ENCODE data around the gene MCM7.
"Not testable (repeated sequence)": the region's sequence is repeated elsewhere in the genome, so short reads cannot be mapped to it uniquely, and the experiment has no call there.

The MCM7 gene

DNA sequence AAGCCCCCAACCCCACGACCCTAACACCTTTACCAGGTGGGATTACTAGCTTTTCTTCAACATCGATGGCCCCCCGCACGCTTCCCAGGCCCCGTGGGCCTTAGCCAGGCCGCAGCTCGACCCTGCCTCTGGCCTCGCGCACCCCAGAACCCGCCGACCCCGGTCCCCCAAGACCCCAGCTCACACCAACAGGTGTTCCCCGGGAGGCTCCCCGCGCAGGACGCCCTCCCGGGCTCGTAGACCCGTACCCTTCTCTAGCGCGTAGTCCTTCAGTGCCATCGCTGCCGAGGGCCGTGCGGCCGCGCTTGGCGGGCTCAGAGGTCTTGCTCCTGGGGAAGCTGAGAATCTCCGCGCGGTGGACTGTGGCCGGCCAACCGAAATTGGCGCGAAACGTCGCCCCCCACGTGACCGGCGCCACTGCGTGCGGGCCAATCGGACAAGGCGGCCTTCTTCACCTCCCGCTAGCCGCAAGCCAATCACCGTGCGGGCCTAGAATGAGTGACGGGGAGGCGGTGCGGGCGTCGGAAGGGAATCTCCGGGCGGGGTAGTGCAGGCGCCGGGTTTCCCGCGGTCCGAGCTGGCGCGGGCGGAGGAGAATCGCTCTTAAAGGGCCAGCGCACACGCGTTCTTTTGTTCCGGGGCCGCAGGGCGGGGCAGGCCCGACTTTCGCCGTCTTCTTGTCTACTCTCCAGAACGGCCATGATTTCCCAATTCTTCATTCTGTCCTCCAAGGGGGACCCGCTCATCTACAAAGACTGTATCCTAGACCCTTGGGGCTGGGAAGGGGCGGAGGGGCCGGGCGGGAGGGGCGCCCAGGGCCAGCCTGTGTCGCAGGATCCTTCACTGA is at the start of gene MCM7, which contains the start of gene AP4M1:
Gene MCM7 (minus strand): TSS at position 382 of the 847 bp plus-strand sequence. CDS start 103 bp downstream, at position 279.
Gene AP4M1 (plus strand): TSS at position 628 of the 847 bp plus-strand sequence. CDS start 72 bp downstream, at position 700.
- peak; percentile 99 for DNase-seq (ENCODE audit: low read depth in 2 of 2)

DNA sequence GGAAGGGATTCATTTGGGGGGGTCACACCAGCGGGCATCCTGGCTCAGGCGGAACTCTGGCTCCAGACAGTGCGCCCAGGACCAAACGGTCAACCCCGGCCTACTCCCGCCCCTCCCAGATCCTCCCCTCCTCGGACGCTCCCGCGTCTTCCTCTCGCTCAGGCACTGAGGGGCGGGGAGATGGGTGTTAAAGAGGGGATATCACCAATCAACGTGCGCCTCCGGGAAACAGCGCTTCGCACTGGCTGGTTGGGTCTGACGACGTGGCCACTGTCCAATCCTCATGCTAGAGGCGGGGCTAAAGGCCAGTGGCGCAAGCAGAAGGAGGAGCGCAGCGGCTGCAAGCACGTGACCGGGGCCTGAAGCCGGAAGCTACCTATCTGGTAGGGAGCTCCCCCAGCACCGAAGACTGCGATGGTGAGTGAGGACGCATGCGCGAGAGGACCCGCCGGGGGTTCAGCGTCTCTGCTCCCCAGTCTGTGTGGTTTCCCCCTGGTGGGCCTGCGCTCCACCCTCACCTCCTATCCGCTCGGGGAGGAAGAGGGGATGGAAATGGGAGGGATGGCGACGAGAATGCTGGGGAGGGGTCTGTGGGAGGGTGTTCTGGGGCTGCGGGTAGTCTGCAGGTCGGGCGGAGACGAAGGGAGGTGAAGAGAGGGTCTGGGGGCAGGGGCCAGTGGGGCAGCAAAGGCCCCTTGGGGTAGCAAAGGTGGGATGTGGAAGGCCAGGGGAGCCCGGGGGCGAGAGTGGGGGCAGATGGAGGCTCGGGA is 47.5 kb upstream of the MCM7 start, which contains the start of gene LAMTOR4:
Gene LAMTOR4 (plus strand): TSS at position 360 of the 770 bp plus-strand sequence. CDS start 55 bp downstream, at position 415.
- DNase-seq (ENCODE audit: low read depth in 2 of 2), result peak; percentile 96 to 97

DNA sequence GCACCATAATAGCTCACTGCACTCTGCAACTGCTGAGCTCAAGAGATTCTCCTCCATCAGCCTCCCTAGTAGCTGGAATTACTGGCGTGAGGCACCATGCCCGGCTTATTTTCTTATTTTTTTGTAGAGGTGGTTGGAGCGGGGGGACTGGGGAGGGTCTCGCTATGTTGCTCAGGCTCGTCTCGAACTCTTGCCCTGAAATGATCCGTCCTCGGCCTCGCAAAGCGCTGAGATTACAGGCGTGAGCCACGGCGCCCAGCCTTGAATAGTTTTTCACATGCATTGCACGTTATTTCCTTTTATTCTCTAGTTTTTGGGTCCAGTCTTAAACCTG is 47.0 kb upstream of the MCM7 start:
- DNase-seq (ENCODE audit: low read depth in 2 of 2), result no peak

DNA sequence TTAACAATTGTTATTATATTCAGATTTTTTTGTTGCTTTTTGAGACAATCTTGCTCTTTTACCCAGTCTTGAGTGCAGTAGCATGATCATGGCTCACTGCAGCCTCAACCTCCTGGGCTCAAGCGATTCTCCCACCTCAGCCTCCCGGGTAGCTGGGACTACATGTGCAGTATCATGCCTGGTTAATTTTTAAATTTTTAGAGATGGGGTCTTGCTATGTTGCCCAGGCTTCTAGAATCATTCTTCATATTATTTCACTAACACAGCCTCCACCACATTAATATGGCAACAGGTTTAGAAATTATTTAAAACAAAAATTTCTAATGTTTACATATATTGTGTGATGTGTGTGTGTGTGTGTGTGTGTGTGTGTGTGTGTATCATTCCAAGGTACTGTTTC is 46.1 kb upstream of the MCM7 start:
- no peak for DNase-seq (ENCODE audit: low read depth in 2 of 2)

DNA sequence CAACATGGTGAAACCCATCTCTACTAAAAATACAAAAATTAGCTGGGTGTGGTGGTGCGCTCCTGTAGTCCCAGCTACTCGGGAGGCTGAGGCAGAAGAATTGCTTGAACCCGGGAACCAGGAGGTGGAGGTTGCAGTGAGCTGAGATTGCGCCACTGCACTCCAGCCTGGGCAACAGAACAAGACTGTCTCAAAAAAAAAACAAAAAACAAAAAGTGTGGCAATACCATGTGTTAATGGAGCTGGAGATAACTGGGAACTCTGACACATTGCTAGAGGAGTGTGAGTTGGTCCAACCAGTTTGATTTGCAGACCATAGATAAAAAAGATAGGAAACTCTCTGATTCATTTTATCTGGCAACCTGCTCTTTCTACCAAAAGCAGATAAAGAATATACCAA is 45.2 kb upstream of the MCM7 start:
- DNase-seq (ENCODE audit: low read depth in 2 of 2), result not testable (repeated sequence)

DNA sequence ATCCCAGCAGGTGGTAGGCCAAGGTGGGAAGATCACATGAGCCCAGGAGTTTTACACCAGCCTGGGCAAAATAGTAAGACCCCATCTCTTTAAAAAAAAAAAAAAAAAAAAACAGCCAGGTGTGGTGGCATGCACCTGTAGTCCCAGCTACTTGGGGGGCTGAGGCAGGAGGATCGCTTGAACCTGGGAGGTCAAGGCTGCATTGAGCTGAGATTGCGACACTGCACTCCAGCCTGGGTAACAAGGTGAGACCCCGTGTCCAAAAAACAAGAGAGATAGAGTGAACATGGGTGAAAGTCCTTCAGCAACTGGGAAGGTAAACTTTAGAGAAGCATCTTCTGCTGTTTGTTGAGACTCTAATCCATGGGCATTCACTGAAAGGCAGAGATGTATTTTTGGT is 41.3 kb upstream of the MCM7 start:
- no peak for DNase-seq (ENCODE audit: low read depth in 2 of 2)

DNA sequence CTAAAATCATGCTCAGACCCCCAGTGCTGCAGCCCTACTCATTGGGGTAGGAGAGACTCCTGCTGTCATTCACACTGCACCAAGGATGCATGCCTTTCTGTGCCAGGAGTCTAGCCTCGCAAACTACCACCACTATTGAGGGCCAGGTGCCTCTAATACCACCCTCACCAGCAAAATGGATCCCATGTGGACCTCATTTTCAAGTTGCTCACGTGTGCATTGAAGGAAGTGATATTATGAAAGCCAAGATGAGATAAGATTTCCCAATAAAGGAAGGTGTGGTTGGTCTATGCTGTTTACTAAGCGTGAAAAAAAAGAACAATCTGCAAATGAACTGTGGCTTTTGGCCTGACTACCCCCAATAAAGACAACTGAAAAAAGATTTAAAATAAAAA is 40.4 kb upstream of the MCM7 start:
- DNase-seq (ENCODE audit: low read depth in 2 of 2), result no peak

DNA sequence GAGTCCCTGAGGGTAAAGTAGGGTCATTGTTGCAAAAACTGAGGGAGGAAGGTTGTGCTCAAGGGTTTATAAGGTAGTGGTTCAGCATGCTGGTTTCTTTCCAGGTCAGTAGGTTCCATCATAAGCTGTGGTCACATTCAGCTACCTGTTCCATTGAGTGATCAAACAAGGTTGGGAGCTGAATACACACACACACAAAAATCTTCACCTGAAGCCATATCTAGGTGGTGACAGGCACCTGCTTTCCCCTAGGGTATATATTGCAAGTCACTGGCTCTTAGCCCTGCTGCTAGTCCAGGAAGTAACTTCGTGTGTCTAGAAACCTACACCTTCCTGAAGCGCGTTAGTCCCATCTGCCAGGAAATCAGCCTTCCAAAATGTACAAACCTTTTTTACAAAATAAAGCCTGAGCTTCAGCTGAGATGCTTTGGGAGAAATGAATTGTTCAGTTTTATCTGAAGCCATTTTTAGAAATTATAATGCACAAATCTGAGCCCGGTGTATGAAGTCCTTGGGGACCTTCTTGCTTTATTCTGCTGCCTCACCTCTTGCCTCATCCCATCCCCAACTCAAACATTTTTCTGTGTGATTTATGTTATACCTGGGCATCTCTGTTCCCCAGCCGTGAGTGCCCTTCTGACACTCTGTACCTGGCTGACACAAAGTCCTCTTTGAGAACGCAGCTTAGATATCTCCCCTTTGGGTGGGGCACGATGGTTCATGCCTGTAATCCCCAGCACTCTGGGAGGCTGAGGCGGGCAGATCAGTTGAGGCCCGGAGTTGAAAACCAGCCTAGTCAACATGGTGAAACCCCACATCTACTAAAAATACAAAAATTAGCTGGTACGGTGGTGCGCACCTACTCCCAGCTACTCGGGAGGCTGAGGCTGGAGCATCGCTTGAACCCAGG is 36.9 kb upstream of the MCM7 start:
- DNase-seq (ENCODE audit: low read depth in 2 of 2), result no peak

DNA sequence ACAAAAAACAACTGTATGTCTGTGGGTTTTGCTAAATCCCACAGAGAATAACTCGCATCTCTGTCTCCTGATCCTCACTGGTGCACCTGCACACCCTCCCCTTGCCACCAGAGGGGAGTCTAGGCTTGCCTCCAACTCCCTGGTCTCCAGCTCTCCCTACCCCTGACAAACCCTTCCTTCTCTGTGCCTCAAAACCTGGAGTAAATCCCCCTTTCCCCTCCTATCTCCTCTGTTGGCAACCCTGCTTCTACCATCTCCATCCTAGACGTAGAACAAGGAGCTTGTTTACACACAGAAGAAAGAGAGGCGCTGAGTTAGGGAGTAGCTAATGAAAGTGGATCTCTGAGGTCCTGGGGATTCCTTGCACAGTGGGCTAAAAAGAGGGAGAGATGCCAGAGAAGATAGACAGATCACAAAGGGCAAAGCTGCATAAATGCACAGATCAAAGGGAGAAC is 31.5 kb upstream of the MCM7 start:
- DNase-seq (ENCODE audit: low read depth in 2 of 2), result peak; percentile 30 to 34

DNA sequence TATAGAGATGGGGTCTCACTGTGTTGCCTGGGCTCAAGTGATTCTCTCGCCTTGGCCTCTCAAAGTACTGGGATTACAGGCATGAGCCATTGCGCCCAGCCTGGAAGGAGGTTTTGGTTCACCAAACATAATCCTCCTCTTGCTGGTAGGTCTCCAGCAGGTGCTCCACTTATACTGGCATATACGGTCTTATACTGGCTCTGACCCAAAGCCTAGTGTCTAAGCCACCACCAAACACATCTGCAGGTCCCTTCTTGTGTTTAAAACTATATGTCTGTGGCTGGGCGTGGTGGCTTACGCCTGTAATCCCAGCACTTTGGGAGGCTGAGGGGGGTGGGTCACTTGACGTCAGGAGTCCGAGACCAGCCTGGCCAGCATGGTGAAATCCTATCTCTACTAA is 30.9 kb upstream of the MCM7 start:
- DNase-seq (ENCODE audit: low read depth in 2 of 2), result no peak

DNA sequence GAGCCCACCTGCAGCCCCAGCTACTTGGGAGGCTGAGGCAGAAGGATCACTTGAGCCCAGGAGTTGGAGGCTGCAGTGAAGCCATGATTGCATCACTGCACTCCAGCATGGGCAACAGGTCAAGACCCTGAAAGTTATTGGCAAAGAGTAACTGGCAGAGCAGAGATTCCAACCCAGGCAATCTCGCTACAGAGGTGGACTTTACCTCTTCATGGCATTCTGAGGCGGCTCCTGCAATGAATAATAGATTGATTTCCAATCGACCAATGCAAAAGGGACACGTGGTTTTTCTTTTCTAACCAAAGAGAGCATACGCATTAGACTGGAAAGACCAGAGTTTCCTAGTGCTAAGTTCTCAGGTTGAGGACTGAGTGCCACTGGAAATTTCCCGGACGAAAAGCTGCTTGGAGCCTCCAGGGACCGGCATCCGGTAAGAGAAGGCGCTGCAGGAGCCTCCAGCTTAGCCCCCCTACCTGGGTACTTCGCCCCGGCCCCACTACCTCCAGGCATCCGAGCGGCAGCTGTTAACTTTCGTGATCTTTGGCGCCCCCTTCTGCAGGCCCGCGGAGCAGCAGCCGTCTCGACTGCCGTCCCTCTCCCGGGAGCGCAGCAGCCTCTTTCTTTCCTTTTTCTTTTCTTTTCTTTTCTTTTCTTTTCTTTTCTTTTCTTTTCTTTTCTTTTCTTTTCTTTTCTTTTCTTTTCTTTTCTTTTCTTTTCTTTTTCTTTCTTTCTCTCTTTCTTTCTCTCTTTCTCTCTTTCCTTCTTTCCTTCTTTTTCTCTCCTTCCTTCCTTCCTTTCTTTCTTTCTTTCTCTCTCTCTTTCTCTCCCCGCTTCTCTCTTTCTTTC is 29.6 kb upstream of the MCM7 start:
- DNase-seq (ENCODE audit: low read depth in 2 of 2), result no peak

DNA sequence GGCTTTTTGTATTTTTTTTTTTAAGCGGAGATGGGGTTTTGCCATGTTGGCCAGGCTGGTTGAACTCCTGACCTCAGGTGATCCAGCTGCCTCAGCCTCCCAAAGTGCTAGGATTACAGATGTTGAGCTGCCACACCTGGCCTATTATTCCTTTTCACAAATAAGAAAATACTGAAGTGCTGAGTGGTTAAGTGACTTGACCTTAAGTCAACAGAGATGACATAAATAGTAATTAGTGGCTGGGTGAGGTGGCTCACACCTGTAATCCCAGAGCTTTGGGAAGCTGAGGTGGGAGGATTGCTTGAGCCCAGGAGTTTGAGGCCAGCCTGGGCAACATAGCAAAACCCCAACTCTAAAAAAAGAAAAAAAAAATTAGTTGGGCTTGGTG is 29.0 kb upstream of the MCM7 start:
- DNase-seq (ENCODE audit: low read depth in 2 of 2), result not testable (repeated sequence)

DNA sequence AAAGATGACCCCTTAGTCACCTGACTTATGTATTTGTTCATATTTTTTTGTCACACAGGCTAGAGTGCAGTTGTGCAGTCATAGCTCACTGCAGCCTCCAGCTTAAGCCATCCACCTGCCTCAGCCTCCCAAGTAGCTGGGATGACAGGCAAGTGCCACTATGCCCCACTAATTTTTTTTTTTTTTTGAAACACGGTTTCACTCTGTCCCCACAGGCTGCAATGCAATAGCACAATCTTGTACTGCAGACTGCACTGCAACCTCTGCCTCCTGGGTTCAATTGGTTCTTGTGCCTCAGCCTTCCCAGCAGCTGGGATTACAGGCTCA is 27.4 kb upstream of the MCM7 start:
- DNase-seq (ENCODE audit: low read depth in 2 of 2), result no peak

DNA sequence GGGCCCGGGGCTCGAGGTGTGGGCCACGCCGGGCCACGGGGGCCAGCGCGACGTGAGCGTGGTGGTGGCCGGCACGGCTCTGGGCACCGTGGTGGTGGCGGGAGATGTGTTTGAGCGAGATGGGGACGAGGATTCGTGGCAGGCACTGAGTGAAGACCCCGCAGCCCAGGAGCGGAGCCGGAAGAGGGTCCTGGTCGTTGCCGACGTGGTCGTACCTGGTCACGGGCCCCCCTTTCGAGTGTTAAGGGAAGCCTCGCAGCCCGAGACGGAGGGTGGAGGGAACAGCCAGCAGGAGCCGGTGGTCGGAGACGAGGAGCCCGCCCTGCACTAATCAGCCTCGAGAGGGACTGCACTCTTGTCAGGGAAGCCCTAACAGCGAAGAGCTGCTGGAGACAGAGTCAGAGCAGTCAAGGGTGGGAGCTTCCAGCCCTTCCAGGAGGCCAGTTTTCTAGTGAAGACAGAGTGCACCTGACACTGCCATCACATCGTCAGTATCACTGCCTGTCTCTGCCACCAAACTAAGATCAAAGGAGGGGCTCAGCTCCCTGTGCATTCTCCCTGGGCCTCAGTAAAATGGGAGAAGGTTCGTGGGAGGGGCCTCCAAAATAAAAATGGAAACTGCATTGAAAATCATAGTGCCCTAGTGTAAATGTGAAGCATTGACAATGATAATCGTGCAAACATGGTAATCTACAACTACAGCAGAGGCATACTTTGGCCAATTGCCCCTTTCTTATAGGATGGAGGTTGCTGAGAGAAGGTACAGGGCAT is 26.9 kb upstream of the MCM7 start:
- no peak for DNase-seq (ENCODE audit: low read depth in 2 of 2)

DNA sequence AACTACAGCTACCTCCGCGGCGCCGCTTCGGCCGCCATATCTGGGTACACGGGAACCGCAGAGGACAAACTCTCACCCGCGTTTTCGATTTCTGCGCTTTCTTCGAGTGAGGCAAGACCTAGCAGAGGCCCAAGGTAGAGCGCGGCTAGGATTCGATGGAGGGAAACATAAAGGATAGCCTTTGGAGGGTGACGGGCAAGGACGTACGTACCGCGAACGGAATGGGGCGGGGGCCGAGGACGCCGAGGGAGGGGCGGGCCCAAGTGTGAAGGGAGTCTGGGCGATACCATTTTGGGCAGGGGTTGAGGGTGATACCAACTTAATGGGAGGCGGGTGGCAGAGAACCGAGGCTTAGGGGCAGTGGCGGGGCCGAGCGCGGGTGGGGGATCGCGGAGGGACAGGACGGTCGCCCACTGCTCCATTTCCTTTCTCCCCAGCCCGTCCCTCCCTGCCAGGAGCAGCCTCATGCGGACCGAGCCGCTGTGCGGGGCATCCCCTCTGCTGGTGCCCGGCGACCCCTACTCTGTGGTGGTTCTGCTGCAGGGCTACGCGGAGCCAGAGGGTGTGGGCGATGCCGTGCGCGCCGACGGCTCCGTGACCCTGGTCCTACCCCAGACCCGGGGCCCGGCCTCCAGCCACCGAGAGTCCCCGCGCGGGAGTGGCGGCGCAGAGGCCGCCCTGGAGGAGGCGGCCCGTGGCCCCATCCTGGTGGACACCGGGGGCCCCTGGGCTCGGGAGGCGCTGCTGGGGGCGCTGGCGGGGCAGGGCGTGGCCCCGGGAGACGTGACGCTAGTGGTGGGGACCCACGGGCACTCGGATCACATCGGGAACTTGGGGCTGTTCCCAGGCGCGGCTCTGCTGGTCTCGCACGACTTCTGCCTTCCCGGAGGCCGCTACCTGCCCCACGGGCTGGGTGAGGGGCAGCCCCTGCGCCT is 26.0 kb upstream of the MCM7 start, which contains the start of gene MBLAC1:
Gene MBLAC1 (plus strand): TSS at position 37 of the 935 bp plus-strand sequence. CDS start 429 bp downstream, at position 466.
- peak; percentile 85 for DNase-seq (ENCODE audit: low read depth in 2 of 2)

DNA sequence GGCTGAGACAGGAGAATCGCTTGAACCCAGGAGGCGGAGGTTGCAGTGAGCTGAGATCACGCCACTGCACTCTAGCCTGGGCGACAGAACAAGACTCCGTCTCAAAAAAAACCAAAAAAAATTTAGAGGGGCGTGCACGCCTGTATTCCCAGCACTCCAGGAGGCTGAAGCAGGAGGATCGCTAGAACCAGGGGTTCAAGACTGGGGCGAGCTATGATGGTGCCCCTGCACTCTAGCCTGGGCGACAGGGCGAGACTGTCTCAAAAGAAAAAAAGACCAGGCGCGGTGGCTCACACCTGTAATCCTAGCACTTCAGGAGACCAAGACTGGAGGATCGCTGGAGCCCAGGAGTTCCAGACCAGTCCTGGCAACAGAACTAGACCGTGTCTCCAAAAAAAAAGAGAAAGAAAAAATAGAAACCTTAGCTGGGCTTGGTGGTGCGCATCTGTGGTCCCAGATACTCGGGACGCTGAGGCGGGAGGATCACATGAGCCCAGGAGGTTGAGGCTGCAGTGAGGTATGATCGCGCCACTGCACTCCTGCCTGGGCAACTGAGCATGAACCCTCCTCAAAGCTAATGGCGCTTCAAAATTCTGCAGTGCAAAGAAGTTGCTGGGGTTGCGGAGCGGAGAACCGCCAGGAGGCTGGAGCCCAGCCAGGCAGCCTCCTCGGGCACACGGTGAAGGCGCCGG is 25.2 kb upstream of the MCM7 start:
- DNase-seq (ENCODE audit: low read depth in 2 of 2), result no peak

DNA sequence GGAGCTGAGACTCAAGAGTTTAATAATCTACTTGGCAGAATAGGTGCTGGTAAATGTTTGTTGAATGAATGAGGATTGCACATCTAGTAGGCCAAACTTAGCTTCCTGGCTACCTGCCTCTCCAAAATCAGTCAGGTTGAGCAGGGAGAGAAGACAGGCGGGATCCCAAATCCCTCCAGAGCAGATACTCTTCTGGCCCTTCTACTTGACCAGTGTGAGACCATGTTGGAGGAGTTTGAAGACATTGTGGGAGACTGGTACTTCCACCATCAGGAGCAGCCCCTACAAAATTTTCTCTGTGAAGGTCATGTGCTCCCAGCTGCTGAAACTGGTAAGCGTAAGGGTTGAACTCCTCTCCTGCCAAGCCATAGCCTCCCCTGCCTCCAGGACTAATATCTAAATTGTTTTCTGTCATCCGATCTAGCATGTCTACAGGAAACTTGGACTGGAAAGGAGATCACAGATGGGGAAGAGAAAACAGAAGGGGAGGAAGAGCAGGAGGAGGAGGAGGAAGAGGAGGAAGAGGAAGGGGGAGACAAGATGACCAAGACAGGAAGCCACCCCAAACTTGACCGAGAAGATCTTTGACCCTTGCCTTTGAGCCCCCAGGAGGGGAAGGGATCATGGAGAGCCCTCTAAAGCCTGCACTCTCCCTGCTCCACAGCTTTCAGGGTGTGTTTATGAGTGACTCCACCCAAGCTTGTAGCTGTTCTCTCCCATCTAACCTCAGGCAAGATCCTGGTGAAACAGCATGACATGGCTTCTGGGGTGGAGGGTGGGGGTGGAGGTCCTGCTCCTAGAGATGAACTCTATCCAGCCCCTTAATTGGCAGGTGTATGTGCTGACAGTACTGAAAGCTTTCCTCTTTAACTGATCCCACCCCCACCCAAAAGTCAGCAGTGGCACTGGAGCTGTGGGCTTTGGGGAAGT is 23.4 kb upstream of the MCM7 start:
- no peak for DNase-seq (ENCODE audit: low read depth in 2 of 2)
